Activated CD4-positive, alpha-beta memory T cell treated with anti-CD3 and anti-CD28 coated beads, Interleukin-2, amount 10 ng/mL, durations not matched to agents 7 days and 5 days (primary cell): ENCODE results near the gene GPR142. TPM values are rescaled to one million over a fixed set of nuclear protein-coding genes. Genes with fewer than 3 reads are reported as not detected.

Experiments used
- CTCF ChIA-PET: fragments of 350-600 bp; sonication (Branson Sonifier 250); formaldehyde crosslinking; loops from one replicate; lab custom pipeline; 2021; ENCODE audit warnings: antibody characterized with exemption, inconsistent platforms; lab: Charles Lee
- POLR2A ChIA-PET: fragments of 350-600 bp; sonication (Branson Sonifier 250); formaldehyde crosslinking; loops from one replicate; lab custom pipeline; 2021; ENCODE audit warnings: antibody characterized with exemption; lab: Charles Lee
- DNase-seq: peaks from one replicate; pipeline ENCODE4 v3.0.0-alpha.2; 2020
- H3K27ac Mint-ChIP-seq: one replicate; pipeline ENCODE4 v1.8.0; 2021; ENCODE audit warnings: mild to moderate bottlenecking, mixed read lengths
- H3K27me3 Mint-ChIP-seq: one replicate; pipeline ENCODE4 v1.8.0; 2021; ENCODE audit warnings: mixed read lengths
- H3K36me3 Mint-ChIP-seq: one replicate; pipeline ENCODE4 v1.8.0; 2021; ENCODE audit warnings: low read depth, mixed read lengths
- H3K4me1 Mint-ChIP-seq: one replicate; pipeline ENCODE4 v1.8.0; 2021; ENCODE audit warnings: mixed read lengths
- H3K4me3 Mint-ChIP-seq: one replicate; pipeline ENCODE4 v1.8.0; 2021; ENCODE audit warnings: mild to moderate bottlenecking, mixed read lengths
- H3K9me3 Mint-ChIP-seq: one replicate; pipeline ENCODE4 v1.8.0; 2021; ENCODE audit warnings: mixed read lengths
- total RNA-seq, 2 experiments: library from RNA; stranded (reverse); gene quantifications; one replicate each; pipeline ENCODE4 v1.2.3, GENCODE V29; 2021

The GPR142 gene
- total RNA-seq, 2 experiments from 2014 or later = 0.15 TPM; not detected in 1

- Mint-ChIP-seq H3K27ac (no peak overlapping the region), H3K9me3 (no peaks in the 10 kb centered on the region), H3K27me3 (peaks cover 7% of the 10 kb centered on the region), H3K4me1 (no peaks in the 10 kb centered on the region), H3K4me3 (no peak overlapping the region), H3K36me3 (no peaks in the 10 kb centered on the region)
- CTCF ChIA-PET = interaction anchor here (1.2 kb wide), 1 partner anchor 41 kb away, joined by 3 read pairs; no protein-coding TSS in a partner anchor
- POLR2A ChIA-PET = no interaction called here
- no peak for DNase-seq
Measured at GRCh38 chr17:74408815-74409214, 41.5 kb downstream of the GPR142 start.

GRCh38 chr17:74410001-74410443, 42.7 kb downstream of the GPR142 start:
- no peak overlapping the region for H3K27ac Mint-ChIP-seq
- H3K36me3 Mint-ChIP-seq = no peaks in the 10 kb centered on the region
- no peaks in the 10 kb centered on the region for H3K9me3 Mint-ChIP-seq
- POLR2A ChIA-PET = no interaction called here
- no peak overlapping the region for H3K4me3 Mint-ChIP-seq
- DNase-seq = no peak
- peaks cover 7% of the 10 kb centered on the region for H3K27me3 Mint-ChIP-seq
- no peaks in the 10 kb centered on the region for H3K4me1 Mint-ChIP-seq
- CTCF ChIA-PET = no interaction called here

- DNase-seq = no peak
- Mint-ChIP-seq H3K9me3 (no peaks in the 10 kb centered on the region), H3K27ac (no peak overlapping the region), H3K36me3 (no peaks in the 10 kb centered on the region), H3K27me3 (peaks cover 11% of the 10 kb centered on the region), H3K4me1 (no peaks in the 10 kb centered on the region), H3K4me3 (no peak overlapping the region)
- POLR2A ChIA-PET = no interaction called here
- CTCF ChIA-PET = no interaction called here
Measured at GRCh38 chr17:74412581-74412980, 45.3 kb downstream of the GPR142 start.

- Mint-ChIP-seq H3K4me1 (no peaks in the 10 kb centered on the region), H3K36me3 (no peaks in the 10 kb centered on the region), H3K4me3 (no peak overlapping the region), H3K27ac (no peak overlapping the region), H3K9me3 (no peaks in the 10 kb centered on the region), H3K27me3 (peaks cover 11% of the 10 kb centered on the region)
- DNase-seq = no peak
- POLR2A ChIA-PET = no interaction called here
- CTCF ChIA-PET = no interaction called here
Measured at GRCh38 chr17:74413491-74413890, 46.2 kb downstream of the GPR142 start.

GRCh38 chr17:74414510-74414909, 47.2 kb downstream of the GPR142 start:
- CTCF ChIA-PET = no interaction called here

GRCh38 chr17:74415608-74416396, 48.5 kb downstream of the GPR142 start:
- H3K27ac Mint-ChIP-seq = no peak overlapping the region
- H3K36me3 Mint-ChIP-seq = no peaks in the 10 kb centered on the region
- ChIA-PET POLR2A (no interaction called here), CTCF (interaction anchor here (0.8 to 0.9 kb wide), 2 partner anchors 21 to 38 kb away, joined by 3 read pairs; no protein-coding TSS in a partner anchor)
- no peak for DNase-seq
- H3K4me1 Mint-ChIP-seq = no peaks in the 10 kb centered on the region
- H3K27me3 Mint-ChIP-seq = peaks cover 6% of the 10 kb centered on the region
- no peaks in the 10 kb centered on the region for H3K9me3 Mint-ChIP-seq
- H3K4me3 Mint-ChIP-seq = no peak overlapping the region

More at GRCh38 chr17:74414510-74414909, 47.2 kb downstream of the GPR142 start:
- Mint-ChIP-seq H3K4me3 (no peak overlapping the region), H3K27ac (no peak overlapping the region), H3K9me3 (no peaks in the 10 kb centered on the region), H3K27me3 (peaks cover 11% of the 10 kb centered on the region), H3K36me3 (no peaks in the 10 kb centered on the region), H3K4me1 (no peaks in the 10 kb centered on the region)
- no peak for DNase-seq
- POLR2A ChIA-PET = no interaction called here

GRCh38 chr17:74417178-74418045, 50.1 kb downstream of the GPR142 start:
- Mint-ChIP-seq H3K36me3 (no peaks in the 10 kb centered on the region), H3K9me3 (no peaks in the 10 kb centered on the region), H3K4me1 (no peaks in the 10 kb centered on the region), H3K27me3 (peaks cover 7% of the 10 kb centered on the region), H3K4me3 (no peak overlapping the region), H3K27ac (no peak overlapping the region)
- POLR2A ChIA-PET = no interaction called here
- no peak for DNase-seq
- CTCF ChIA-PET = no interaction called here

GRCh38 chr17:74419928-74420411, 52.7 kb downstream of the GPR142 start:
- ChIA-PET CTCF (no interaction called here), POLR2A (no interaction called here)
- H3K4me3 Mint-ChIP-seq = no peak overlapping the region
- peaks cover 9% of the 10 kb centered on the region for H3K27me3 Mint-ChIP-seq
- H3K27ac Mint-ChIP-seq = no peak overlapping the region
- no peaks in the 10 kb centered on the region for H3K9me3 Mint-ChIP-seq
- H3K4me1 Mint-ChIP-seq = no peaks in the 10 kb centered on the region
- DNase-seq = no peak
- no peaks in the 10 kb centered on the region for H3K36me3 Mint-ChIP-seq

Other genes with a start within 250 kb of the GPR142 start
- 1,000 to 10,000 TPM; 1,064 to 1,066 TPM for gene RPL38, start 163.8 kb upstream of the GPR142 start, total RNA-seq
- 10 to 100 TPM; 23.8 to 25.6 TPM for gene TTYH2, start 153.9 kb upstream of the GPR142 start, total RNA-seq
- gene DNAI2, start 93.3 kb upstream of the GPR142 start, total RNA-seq = 1 to 10 TPM; 2.5 to 3.1 TPM
- gene KIF19, start 41.3 kb upstream of the GPR142 start, total RNA-seq = 1 to 10 TPM; 3.5 to 3.8 TPM
- gene BTBD17, start 5.6 kb upstream of the GPR142 start, total RNA-seq = under 1 TPM in 1 of 2 experiments, not detected in 1; 0.18 TPM
- gene GPRC5C, start 64.6 kb downstream of the GPR142 start, total RNA-seq = 1 to 10 TPM in 1 of 2 experiments, under 1 TPM in 1; 0.68 to 1.2 TPM
- gene CD300A, start 99.1 kb downstream of the GPR142 start, total RNA-seq = 10 to 100 TPM; 69.5 to 74.2 TPM
- gene CD300LB, start 164.0 kb downstream of the GPR142 start, total RNA-seq = not detected
- 1 to 10 TPM; 3.9 to 4.1 TPM for gene CD300C, start 178.6 kb downstream of the GPR142 start, total RNA-seq
- not detected for gene CD300H, start 200.0 kb downstream of the GPR142 start, total RNA-seq
- not detected for gene CD300LD, start 224.8 kb downstream of the GPR142 start, total RNA-seq